Measurements from ENCODE around the gene BCL11A.

Gene BCL11A

GRCh38 chr2:60560734-60561644 lies 7.5 kb upstream of the BCL11A start:
- DNase-seq (ENCODE audit: low spot score), result no peak
- Histone ChIP-seq H3K4me1 (ENCODE audit: insufficient read depth, poor library complexity, severe bottlenecking) (no peaks in the 10 kb centered on the region), H3K27me3 (ENCODE audit: insufficient read depth, poor library complexity, severe bottlenecking) (peaks cover 64% of the 10 kb centered on the region), H3K27ac (ENCODE audit: poor library complexity, severe bottlenecking) (no peak overlapping the region), H3K9me3 (ENCODE audit: severe bottlenecking) (no peaks in the 10 kb centered on the region), H3K4me3 (ENCODE audit: severe bottlenecking) (no peak overlapping the region), H3K36me3 (ENCODE audit: low read depth) (no peaks in the 10 kb centered on the region)
- ATAC-seq (ENCODE audit: low read depth), result peak; percentile 78
- TF ChIP-seq CTCF (IDR thresholded peaks at IDR 0.05; ENCODE audit: poor library complexity, severe bottlenecking), result peak; percentile 71

- Histone ChIP-seq H3K4me3 (ENCODE audit: severe bottlenecking) (no peak overlapping the region), H3K27ac (ENCODE audit: poor library complexity, severe bottlenecking) (no peak overlapping the region), H3K9me3 (ENCODE audit: severe bottlenecking) (no peaks in the 10 kb centered on the region), H3K4me1 (ENCODE audit: insufficient read depth, poor library complexity, severe bottlenecking) (no peaks in the 10 kb centered on the region), H3K27me3 (ENCODE audit: insufficient read depth, poor library complexity, severe bottlenecking) (peaks cover 71% of the 10 kb centered on the region), H3K36me3 (ENCODE audit: low read depth) (no peaks in the 10 kb centered on the region)
- no peak for ATAC-seq (ENCODE audit: low read depth)
- no peak for TF ChIP-seq CTCF (IDR thresholded peaks at IDR 0.05; ENCODE audit: poor library complexity, severe bottlenecking)
- no peak for DNase-seq (ENCODE audit: low spot score)
Measured at GRCh38 chr2:60559880-60560279, 6.4 kb upstream of the BCL11A start.

GRCh38 chr2:60558536-60558935 lies 5.1 kb upstream of the BCL11A start:
- Histone ChIP-seq H3K36me3 (ENCODE audit: low read depth) (no peaks in the 10 kb centered on the region), H3K4me3 (ENCODE audit: severe bottlenecking) (no peak overlapping the region), H3K27ac (ENCODE audit: poor library complexity, severe bottlenecking) (no peak overlapping the region), H3K9me3 (ENCODE audit: severe bottlenecking) (no peaks in the 10 kb centered on the region), H3K4me1 (ENCODE audit: insufficient read depth, poor library complexity, severe bottlenecking) (no peaks in the 10 kb centered on the region), H3K27me3 (ENCODE audit: insufficient read depth, poor library complexity, severe bottlenecking) (peaks cover 63% of the 10 kb centered on the region)
- ATAC-seq (ENCODE audit: low read depth) (no peak), DNase-seq (ENCODE audit: low spot score) (no peak)
- no peak for TF ChIP-seq CTCF (IDR thresholded peaks at IDR 0.05; ENCODE audit: poor library complexity, severe bottlenecking)

- Histone ChIP-seq H3K9me3 (ENCODE audit: severe bottlenecking) (no peaks in the 10 kb centered on the region), H3K4me1 (ENCODE audit: insufficient read depth, poor library complexity, severe bottlenecking) (no peaks in the 10 kb centered on the region), H3K36me3 (ENCODE audit: low read depth) (no peaks in the 10 kb centered on the region), H3K27ac (ENCODE audit: poor library complexity, severe bottlenecking) (no peak overlapping the region), H3K27me3 (ENCODE audit: insufficient read depth, poor library complexity, severe bottlenecking) (peaks cover 61% of the 10 kb centered on the region), H3K4me3 (ENCODE audit: severe bottlenecking) (no peak overlapping the region)
- DNase-seq (ENCODE audit: low spot score) (no peak), ATAC-seq (ENCODE audit: low read depth) (no peak)
- no peak for TF ChIP-seq CTCF (IDR thresholded peaks at IDR 0.05; ENCODE audit: poor library complexity, severe bottlenecking)
Measured at GRCh38 chr2:60557486-60557864, 4.0 kb upstream of the BCL11A start.

Data from RWPE2 (cell line).